Measurements from ENCODE around the gene ERC2.

ERC2 gene

DNA sequence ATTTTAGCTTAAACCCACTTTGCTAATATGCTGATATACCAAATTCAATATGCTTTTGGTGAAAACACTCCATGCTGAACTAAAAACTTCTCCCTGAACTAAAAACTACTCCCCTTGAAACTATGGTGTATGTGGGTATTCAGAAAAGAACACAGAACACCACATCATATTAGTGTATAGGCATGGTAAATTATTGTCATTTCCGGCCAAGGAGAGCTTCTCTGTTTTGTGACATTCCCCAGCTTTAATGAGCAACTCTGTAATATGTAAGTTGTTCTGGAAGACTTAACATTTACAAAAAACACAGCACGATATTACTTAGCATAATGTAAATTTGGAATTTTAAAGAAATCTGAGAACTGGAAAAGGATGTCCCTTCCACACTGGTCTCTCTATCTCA, 711.3 kb downstream of the ERC2 start:
- no peaks in the 10 kb centered on the region for H3K4me1 Mint-ChIP-seq
- no peak overlapping the region for H3K27ac Mint-ChIP-seq
- DNase-seq (no peak), ATAC-seq (no peak)
- no peaks in the 10 kb centered on the region for H3K27me3 Mint-ChIP-seq
- H3K4me3 Mint-ChIP-seq = no peak overlapping the region
- no peaks in the 10 kb centered on the region for H3K36me3 Mint-ChIP-seq (ENCODE audit: low read depth)
- no peaks in the 10 kb centered on the region for H3K9me3 Mint-ChIP-seq

DNA sequence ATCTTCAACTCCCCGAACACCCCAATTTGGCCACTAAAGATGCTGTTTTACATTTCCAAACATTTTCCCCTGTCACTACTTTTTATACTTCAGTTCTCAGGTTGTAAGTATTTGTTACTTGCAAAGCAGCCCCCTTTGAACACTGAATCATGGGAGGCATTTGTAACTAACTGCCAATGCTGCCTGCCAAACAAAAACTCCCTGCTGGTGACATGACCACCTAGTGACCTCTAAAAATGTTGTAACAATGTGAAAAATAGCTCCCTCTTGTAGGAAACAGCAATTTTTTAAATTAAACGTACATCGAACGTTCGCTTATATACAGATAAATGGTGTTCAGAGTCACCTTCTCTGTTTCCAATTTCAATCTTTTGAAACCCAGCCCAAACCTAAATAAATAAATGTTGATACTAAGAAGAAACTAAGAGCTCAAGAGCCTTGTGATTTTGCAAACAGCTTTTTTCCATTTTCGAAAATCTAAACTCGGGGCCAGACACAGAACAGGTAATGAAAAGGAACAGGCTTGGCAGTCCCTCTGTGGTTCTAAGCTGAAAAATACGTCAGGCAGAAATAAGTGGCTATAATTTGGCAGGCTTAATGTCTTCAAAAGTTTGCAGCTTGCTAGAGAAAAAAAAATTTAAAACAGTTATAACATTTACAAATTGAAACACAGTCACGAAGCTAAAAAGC, 712.6 kb downstream of the ERC2 start:
- Mint-ChIP-seq H3K9me3 (no peaks in the 10 kb centered on the region), H3K36me3 (ENCODE audit: low read depth) (no peaks in the 10 kb centered on the region), H3K4me3 (no peak overlapping the region), H3K27me3 (no peaks in the 10 kb centered on the region), H3K27ac (no peak overlapping the region), H3K4me1 (no peaks in the 10 kb centered on the region)
- DNase-seq = no peak
- ATAC-seq = no peak

DNA sequence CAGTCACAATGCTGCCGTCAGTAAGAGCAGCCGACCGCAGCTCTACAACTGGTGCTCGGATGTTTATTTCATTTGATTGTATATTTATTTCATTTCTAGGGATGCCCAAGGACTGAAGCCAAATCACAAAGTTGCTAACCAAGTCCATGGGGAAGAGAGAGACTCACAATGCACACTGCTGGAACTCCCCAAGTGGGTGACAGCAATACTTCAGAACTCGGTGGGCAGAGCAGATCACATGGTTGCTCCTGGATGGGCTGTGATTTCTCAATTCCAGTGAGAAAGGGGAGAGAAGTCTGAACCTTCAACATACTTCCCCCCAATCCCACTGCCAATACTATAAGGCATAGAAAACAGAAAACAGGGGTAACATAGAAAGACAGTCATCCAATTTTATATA, 715.4 kb downstream of the ERC2 start:
- no peak overlapping the region for H3K4me3 Mint-ChIP-seq
- H3K9me3 Mint-ChIP-seq = no peaks in the 10 kb centered on the region
- H3K27ac Mint-ChIP-seq = no peak overlapping the region

DNA sequence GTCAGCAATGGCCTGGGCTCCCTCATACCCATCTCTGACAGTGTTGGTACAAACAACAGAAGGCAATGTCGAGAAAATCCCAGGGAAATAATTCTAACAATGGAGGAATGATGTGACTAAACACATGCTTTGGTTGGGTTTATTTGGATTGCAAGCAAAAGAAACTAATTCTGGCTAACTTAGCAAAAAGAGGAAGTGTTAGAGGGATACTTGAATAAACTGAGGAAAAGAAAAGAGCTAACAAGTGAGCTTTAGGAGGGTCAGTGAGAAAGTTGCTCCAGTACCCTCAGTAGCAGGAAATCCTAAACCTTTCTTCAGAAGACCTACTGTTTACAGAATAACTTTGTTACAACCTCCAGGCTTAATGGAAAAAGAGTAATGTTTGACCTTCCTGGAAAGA, 716.5 kb downstream of the ERC2 start:
- H3K4me3 Mint-ChIP-seq = no peak overlapping the region
- H3K27me3 Mint-ChIP-seq = no peaks in the 10 kb centered on the region
- no peak for DNase-seq
- H3K36me3 Mint-ChIP-seq (ENCODE audit: low read depth) = no peaks in the 10 kb centered on the region
- no peak for ATAC-seq
- no peaks in the 10 kb centered on the region for H3K4me1 Mint-ChIP-seq
- no peak overlapping the region for H3K27ac Mint-ChIP-seq
- H3K9me3 Mint-ChIP-seq = no peaks in the 10 kb centered on the region

More for the DNA sequence above, 715.4 kb downstream of the ERC2 start:
- ATAC-seq (no peak), DNase-seq (no peak)
- no peaks in the 10 kb centered on the region for H3K36me3 Mint-ChIP-seq (ENCODE audit: low read depth)
- H3K4me1 Mint-ChIP-seq = no peaks in the 10 kb centered on the region
- no peaks in the 10 kb centered on the region for H3K27me3 Mint-ChIP-seq

DNA sequence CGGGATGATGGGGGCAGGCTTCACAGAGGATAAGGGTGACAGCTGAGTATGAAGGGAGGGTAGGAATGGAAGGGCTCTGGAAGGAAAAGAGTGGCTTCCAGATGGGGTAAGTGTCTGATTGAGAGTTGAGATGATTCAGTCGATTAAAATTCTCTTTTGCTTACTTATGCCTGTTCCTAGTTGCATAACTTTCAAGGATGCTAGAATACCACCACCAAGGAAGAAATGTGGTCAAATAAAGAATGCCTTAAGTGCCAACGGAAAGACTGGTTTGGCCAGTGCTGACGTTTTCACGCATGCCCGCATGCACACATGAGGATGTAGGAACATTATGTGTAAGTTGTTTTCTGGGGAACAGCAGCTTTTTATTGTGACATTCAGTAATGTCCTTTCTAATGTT, 717.7 kb downstream of the ERC2 start:
- DNase-seq (no peak), ATAC-seq (no peak)
- Mint-ChIP-seq H3K36me3 (ENCODE audit: low read depth) (no peaks in the 10 kb centered on the region), H3K4me3 (no peak overlapping the region), H3K4me1 (no peaks in the 10 kb centered on the region), H3K9me3 (no peaks in the 10 kb centered on the region), H3K27ac (no peak overlapping the region), H3K27me3 (no peaks in the 10 kb centered on the region)

DNA sequence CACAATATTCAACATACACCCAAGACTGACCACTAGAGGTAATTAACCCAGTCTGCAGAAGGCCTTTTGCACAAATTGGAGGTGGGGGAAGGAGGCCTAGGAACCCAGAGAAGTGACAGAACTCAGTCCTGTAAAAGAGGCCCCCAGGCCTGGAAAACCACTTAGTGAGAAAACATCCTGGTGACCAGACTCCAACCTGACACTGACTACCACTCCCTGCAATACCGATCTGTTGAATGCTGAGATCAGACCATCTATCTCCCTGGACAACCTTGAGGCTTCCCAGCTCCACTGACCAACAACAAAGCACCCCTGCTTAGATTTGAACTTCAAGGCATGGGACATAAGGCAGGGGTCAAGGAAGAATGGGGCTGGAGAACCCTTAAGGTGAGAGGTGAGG, 719.2 kb downstream of the ERC2 start:
- ATAC-seq = no peak
- Mint-ChIP-seq H3K27me3 (no peaks in the 10 kb centered on the region), H3K36me3 (ENCODE audit: low read depth) (no peaks in the 10 kb centered on the region), H3K27ac (no peak overlapping the region), H3K4me3 (no peak overlapping the region), H3K9me3 (no peaks in the 10 kb centered on the region), H3K4me1 (no peaks in the 10 kb centered on the region)
- DNase-seq = no peak

DNA sequence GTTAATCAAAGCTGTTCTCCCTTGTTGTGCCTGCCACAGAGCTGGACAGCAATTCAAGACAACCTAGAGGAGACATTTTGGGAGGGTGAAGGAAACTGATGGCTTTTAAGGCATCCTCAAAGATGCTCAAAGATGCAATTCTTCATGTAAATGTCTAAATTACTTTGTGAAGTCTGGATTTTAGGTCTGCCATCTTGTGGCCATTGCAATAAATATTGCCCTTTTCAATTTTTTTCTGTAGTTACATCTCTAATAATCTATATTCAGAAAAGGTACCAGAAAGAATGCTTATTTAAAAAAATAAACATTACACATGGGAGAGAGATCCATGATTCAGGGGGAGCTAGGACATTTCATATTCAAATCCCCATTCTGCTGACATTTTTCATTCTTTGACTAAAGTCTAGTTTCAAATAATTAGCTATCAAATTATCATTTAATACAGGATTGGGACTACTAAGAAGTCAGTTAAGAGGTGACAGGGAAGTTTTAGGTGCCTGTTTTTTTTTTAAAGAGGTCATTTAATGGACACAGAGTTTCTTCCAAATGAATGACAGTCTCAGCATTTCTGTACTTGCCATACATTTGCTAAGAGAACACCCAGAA, 721.4 kb downstream of the ERC2 start:
- Mint-ChIP-seq H3K36me3 (ENCODE audit: low read depth) (no peaks in the 10 kb centered on the region), H3K27ac (no peak overlapping the region), H3K27me3 (no peaks in the 10 kb centered on the region), H3K4me1 (no peaks in the 10 kb centered on the region), H3K9me3 (no peaks in the 10 kb centered on the region), H3K4me3 (no peak overlapping the region)
- DNase-seq (no peak), ATAC-seq (no peak)

DNA sequence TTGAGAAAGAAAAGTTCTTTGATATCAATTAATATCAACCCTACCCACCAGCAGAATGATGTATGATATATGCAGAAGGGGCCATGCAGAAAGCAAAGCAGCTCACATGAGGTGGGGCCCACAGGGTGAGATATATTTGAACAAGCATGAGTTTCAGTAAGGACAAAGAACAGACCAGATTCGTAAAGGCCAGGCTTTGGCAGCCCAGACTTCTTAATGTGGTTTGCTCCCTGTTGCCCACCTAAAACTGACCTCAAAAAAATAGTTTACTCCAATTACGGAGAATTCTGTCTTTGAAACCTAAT, 725.5 kb downstream of the ERC2 start:
- Mint-ChIP-seq H3K4me3 (no peak overlapping the region), H3K4me1 (no peaks in the 10 kb centered on the region), H3K9me3 (no peaks in the 10 kb centered on the region), H3K27me3 (no peaks in the 10 kb centered on the region), H3K36me3 (ENCODE audit: low read depth) (no peaks in the 10 kb centered on the region), H3K27ac (no peak overlapping the region)
- ATAC-seq = no peak
- DNase-seq = no peak

DNA sequence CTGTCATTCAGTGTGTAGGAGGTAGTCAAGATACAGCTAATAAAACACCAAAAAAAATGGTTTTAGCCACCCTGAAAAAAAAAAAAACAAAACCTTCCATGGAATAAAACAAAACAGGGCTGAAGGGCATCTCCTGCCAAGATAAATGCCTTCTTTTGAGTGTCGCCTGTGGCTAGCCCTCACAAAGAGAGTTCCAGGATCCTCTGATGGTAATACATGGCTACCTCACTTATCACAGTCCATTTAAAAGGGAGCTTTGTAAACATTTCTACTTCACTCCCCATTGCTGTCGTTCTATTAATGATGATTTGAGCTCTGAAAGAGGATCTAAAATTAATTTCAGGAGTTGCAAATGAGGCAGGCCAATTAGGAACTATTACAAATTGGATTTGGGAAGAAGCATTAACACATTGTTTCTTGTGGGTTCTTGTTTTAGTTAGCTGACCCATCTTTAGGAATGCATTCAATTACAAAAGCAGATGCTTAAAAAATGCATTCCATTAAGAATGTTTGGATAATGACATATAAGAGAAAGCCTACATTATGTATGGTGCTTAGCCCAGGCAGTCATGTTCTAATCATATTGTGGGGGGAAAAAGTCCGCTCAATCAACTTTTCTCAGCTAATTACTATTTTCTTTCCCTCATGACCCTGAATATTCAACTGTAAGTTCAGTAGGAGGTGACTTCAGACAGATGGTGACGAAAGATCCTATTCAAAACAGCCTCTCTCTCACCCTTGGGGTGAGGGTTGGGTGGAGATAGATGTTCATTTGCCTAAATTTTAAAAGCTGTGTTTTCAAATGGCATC, 726.0 kb downstream of the ERC2 start:
- H3K36me3 Mint-ChIP-seq (ENCODE audit: low read depth) = no peaks in the 10 kb centered on the region
- H3K27ac Mint-ChIP-seq = no peak overlapping the region
- no peaks in the 10 kb centered on the region for H3K27me3 Mint-ChIP-seq
- no peak for DNase-seq
- H3K9me3 Mint-ChIP-seq = no peaks in the 10 kb centered on the region
- no peak for ATAC-seq
- no peak overlapping the region for H3K4me3 Mint-ChIP-seq
- H3K4me1 Mint-ChIP-seq = no peaks in the 10 kb centered on the region

DNA sequence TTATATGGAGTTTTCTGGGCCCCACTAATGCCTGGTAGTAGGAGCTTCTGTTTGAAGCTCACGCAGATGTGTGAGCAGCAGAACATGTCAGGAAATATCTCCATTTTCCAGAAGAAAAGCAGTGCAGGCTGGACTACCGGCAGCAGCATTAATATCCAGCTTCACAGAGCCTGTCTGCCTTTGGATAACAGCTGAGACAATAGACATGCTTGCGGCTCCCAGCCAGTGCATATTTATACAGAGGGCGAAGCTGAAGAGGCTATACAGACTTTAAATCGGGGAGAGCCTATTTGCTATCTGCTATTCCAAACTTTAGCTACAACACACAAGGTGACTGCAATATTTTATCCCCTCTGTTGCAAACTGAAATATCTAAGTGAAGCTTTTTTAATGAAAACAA, 731.1 kb downstream of the ERC2 start:
- no peaks in the 10 kb centered on the region for H3K36me3 Mint-ChIP-seq (ENCODE audit: low read depth)
- no peak overlapping the region for H3K27ac Mint-ChIP-seq
- H3K27me3 Mint-ChIP-seq = peaks cover 2% of the 10 kb centered on the region
- no peak for ATAC-seq
- H3K4me3 Mint-ChIP-seq = no peak overlapping the region
- H3K9me3 Mint-ChIP-seq = peaks cover 5% of the 10 kb centered on the region
- no peak for DNase-seq
- no peaks in the 10 kb centered on the region for H3K4me1 Mint-ChIP-seq

DNA sequence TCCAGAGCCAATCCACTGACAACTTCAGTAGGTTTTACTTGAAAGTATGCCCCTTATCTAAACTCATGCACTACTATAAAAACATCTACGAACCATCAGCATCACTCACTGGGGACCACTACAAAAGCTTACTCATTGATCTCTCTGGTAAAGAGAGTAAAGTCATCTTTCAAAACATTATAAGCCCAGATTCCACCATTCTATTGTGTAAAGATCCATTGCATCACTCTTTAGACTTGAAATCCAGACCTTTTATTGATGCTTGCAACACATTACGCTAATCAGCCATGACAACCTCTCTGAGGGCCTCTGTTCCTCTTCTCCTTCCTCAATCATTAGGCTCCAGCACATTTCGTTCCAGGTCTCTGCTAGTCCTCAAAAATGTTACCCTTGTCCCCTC, 732.3 kb downstream of the ERC2 start:
- H3K27ac Mint-ChIP-seq = no peak overlapping the region
- H3K36me3 Mint-ChIP-seq (ENCODE audit: low read depth) = no peaks in the 10 kb centered on the region
- ATAC-seq (no peak), DNase-seq (no peak)
- H3K27me3 Mint-ChIP-seq = peaks cover 2% of the 10 kb centered on the region
- no peak overlapping the region for H3K4me3 Mint-ChIP-seq
- H3K9me3 Mint-ChIP-seq = peaks cover 5% of the 10 kb centered on the region
- H3K4me1 Mint-ChIP-seq = no peaks in the 10 kb centered on the region

DNA sequence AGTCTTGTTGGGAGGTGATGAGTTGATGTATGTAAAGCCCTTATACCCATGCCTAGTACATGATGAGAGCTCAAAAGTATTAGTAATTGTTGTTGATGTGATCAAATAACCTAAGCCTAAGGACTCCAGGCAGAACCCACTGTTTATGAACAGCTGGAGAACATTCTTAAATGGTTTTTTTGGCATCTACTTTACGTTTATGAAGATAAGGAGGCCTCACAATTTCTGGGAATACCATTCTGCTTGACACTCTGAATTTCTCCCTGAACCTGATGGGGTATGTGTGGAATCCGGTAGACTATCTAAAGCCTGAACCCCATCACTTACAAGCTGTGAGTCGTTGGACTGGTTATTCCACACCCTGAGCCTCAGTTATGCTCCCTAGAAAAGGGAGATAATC, 736.5 kb downstream of the ERC2 start:
- H3K36me3 Mint-ChIP-seq (ENCODE audit: low read depth) = no peaks in the 10 kb centered on the region
- H3K27me3 Mint-ChIP-seq = peaks cover 4% of the 10 kb centered on the region
- H3K4me1 Mint-ChIP-seq = no peaks in the 10 kb centered on the region
- no peak overlapping the region for H3K4me3 Mint-ChIP-seq
- peaks cover 10% of the 10 kb centered on the region for H3K9me3 Mint-ChIP-seq
- ATAC-seq (no peak), DNase-seq (no peak)
- H3K27ac Mint-ChIP-seq = no peak overlapping the region

DNA sequence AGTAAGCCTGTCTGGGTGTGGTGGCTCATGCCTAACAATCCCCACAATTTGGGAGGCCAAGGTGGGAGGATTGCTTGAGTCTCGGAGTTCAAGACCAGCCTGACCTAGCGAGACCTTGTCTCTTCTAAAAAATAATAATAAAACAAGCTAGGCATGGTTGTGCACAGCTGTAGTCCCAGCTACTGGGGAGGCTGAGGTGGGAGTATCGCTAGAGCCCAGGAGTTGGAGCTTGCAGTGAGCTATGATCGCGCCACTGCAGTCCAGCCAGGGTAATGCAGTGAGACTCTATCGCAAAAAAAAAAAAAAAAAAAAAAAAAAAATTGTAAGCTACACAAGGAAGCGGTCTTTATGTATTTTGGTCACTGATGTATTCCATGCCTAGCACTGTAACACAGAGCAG, 738.7 kb downstream of the ERC2 start:
- ATAC-seq = no peak

DNA sequence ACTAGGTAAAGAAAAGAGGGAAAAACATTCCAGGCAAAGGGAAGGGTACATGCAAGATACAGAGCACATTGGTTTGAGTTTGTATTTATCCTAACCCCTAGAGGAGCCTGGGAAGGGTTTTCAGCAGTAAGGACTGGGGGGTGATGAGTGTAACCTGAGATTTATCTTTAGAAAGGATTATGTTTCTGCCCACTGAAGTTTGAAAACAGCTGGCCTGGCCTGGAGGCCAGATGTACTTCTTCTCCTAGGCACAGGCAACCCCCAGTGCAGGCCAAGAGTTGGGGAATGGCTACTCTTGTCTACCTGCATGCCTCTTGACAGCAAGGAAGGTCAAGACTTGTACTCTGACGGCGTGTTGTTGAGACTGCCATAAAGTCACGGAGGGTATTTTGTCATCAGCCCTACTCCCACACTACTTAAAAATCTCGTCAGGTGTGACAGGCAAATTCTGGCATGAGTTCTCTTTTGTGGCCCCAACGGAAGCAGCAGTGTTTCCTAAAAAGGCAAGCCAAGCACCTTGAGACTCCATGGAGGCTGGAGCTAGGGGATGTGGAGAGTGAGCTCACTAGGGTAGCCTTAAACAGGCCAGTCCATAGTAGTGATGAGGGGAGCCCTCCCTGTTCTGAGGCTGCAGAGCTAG, 739.7 kb downstream of the ERC2 start:
- Mint-ChIP-seq H3K4me1 (no peaks in the 10 kb centered on the region), H3K4me3 (no peak overlapping the region), H3K36me3 (ENCODE audit: low read depth) (no peaks in the 10 kb centered on the region), H3K9me3 (peaks cover 10% of the 10 kb centered on the region), H3K27me3 (peaks cover 8% of the 10 kb centered on the region), H3K27ac (no peak overlapping the region)
- ATAC-seq = no peak
- DNase-seq = no peak

More for the DNA sequence above, 738.7 kb downstream of the ERC2 start:
- Mint-ChIP-seq H3K4me1 (no peaks in the 10 kb centered on the region), H3K27ac (no peak overlapping the region), H3K36me3 (ENCODE audit: low read depth) (no peaks in the 10 kb centered on the region), H3K4me3 (no peak overlapping the region), H3K27me3 (peaks cover 5% of the 10 kb centered on the region), H3K9me3 (peaks cover 10% of the 10 kb centered on the region)
- DNase-seq = no peak

DNA sequence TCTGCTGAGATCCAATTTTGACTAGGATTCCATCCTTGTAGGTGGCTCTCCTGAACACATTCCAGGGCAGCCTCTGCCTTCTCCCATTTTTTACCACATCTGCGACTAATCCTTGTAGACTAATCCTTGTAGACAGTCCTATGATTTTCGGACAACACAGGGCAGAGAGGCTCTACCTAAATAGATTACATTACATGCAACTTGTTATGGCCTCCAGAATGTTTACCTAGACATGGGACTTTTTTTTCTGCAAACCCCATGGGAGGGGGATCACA, 741.8 kb downstream of the ERC2 start:
- Mint-ChIP-seq H3K4me1 (no peaks in the 10 kb centered on the region), H3K9me3 (peaks cover 5% of the 10 kb centered on the region), H3K4me3 (no peak overlapping the region), H3K27me3 (peaks cover 12% of the 10 kb centered on the region), H3K27ac (no peak overlapping the region), H3K36me3 (ENCODE audit: low read depth) (no peaks in the 10 kb centered on the region)
- ATAC-seq (no peak), DNase-seq (no peak)

All from activated naive CD8-positive, alpha-beta T cell treated with anti-CD3 and anti-CD28 coated beads, Interleukin-2, amount 50 U/mL, for 24 hours (primary cell).